Neural progenitor cell (in vitro differentiated cells): Measurements from ENCODE around the gene APLN. TPM values are rescaled to one million over a fixed set of nuclear protein-coding genes. Genes with fewer than 3 reads are reported as not detected.

Source experiments
- DNase-seq: peaks from one replicate; pipeline ENCODE4 v3.0.0-alpha.2; 2016; ENCODE audit warnings: low spot score
- H2AFZ ChIP-seq: fragments of 200-600 bp; sonication (generic); replicated peaks from 2 replicates; pipeline ENCODE4 v1.6.1; 2016; ENCODE audit warnings: antibody characterized with exemption
- H3F3A ChIP-seq: fragments of 200-600 bp; sonication (generic); 2 replicates; pipeline ENCODE4 v1.6.1; 2016; ENCODE audit warnings: antibody characterized with exemption, low read depth
- H3K27ac ChIP-seq: fragments of 200-600 bp; sonication (generic); 2 replicates; pipeline ENCODE4 v1.5.1; 2016; ENCODE audit warnings: mild to moderate bottlenecking
- H3K27me3 ChIP-seq: fragments of 200-600 bp; sonication (generic); 2 replicates; pipeline ENCODE4 v1.6.1; 2016; ENCODE audit warnings: mild to moderate bottlenecking, moderate library complexity
- H3K36me3 ChIP-seq: fragments of 200-600 bp; sonication (generic); 2 replicates; pipeline ENCODE4 v1.5.1; 2016
- H3K4me1 ChIP-seq: fragments of 200-600 bp; sonication (generic); 2 replicates; pipeline ENCODE4 v1.6.1; 2016; ENCODE audit warnings: mixed run types
- H3K4me2 ChIP-seq: fragments of 200-600 bp; sonication (generic); 2 replicates; pipeline ENCODE4 v1.6.1; 2016
- H3K4me3 ChIP-seq: fragments of 200-600 bp; sonication (generic); 2 replicates; pipeline ENCODE4 v1.5.1; 2016
- H3K79me2 ChIP-seq: fragments of 200-600 bp; sonication (generic); 2 replicates; pipeline ENCODE4 v1.6.1; 2016; ENCODE audit warnings: low read depth
- H3K9ac ChIP-seq: fragments of 200-600 bp; sonication (generic); 2 replicates; pipeline ENCODE4 v1.6.1; 2016
- H3K9me3 ChIP-seq: fragments of 200-600 bp; sonication (generic); 2 replicates; pipeline ENCODE4 v1.5.1; 2016; ENCODE audit warnings: low read depth
- H4K20me1 ChIP-seq: fragments of 200-600 bp; sonication (generic); 2 replicates; pipeline ENCODE4 v1.6.1; 2016; ENCODE audit warnings: low read depth
- H3K27ac Mint-ChIP-seq: 3 replicates; pipeline ENCODE4 v1.8.0; 2021; ENCODE audit warnings: mixed read lengths
- H3K27me3 Mint-ChIP-seq: 2 replicates; pipeline ENCODE4 v1.8.0; 2022; ENCODE audit warnings: low read depth, mild to moderate bottlenecking, inconsistent platforms, moderate library complexity, mixed read lengths; ENCODE audit not compliant: insufficient read depth
- H3K36me3 Mint-ChIP-seq: 3 replicates; pipeline ENCODE4 v1.8.0; 2021; ENCODE audit warnings: mixed read lengths
- H3K4me1 Mint-ChIP-seq: 3 replicates; pipeline ENCODE4 v1.8.0; 2021; ENCODE audit warnings: mixed read lengths
- H3K4me3 Mint-ChIP-seq: 3 replicates; pipeline ENCODE4 v1.8.0; 2021; ENCODE audit warnings: mild to moderate bottlenecking, moderate library complexity, mixed read lengths
- H3K9me3 Mint-ChIP-seq: 3 replicates; pipeline ENCODE4 v1.8.0; 2020; ENCODE audit warnings: mixed read lengths
- EZH2 ChIP-seq: fragments of 200-600 bp; sonication (generic); IDR thresholded peaks from 2 replicates; pipeline ENCODE4 v1.6.1; 2017; ENCODE audit warnings: antibody characterized with exemption, mild to moderate bottlenecking, moderate library complexity
- EZH2phosphoT487 ChIP-seq: fragments of 200-600 bp; sonication (generic); IDR thresholded peaks from 2 replicates; pipeline ENCODE4 v1.6.1; 2017; ENCODE audit warnings: antibody characterized with exemption
- total RNA-seq: library from RNA; depleted of rRNA; stranded (reverse); fragments of >200 nt; gene quantifications from 2 replicates; pipeline ENCODE4 v1.2.3, GENCODE V29; 2015; ENCODE audit warnings: low replicate concordance
- TF ChIP-seq, protein P1 (sequence below): fragments of 200-600 bp; sonication (generic); IDR thresholded peaks from 2 replicates; pipeline ENCODE4 v1.5.1; 2017; ENCODE audit warnings: antibody characterized with exemption, mild to moderate bottlenecking

Gene APLN
- total RNA-seq, 1 donor from 2014 or later: 0.22 TPM

GRCh38 chrX:129641469-129641868 lies 13.3 kb downstream of the APLN start:
- no peaks in the 10 kb centered on the region for H3K36me3 ChIP-seq
- H3K9ac ChIP-seq: no peak overlapping the region
- H3K4me2 ChIP-seq: no peak overlapping the region
- Mint-ChIP-seq H3K4me1 (peaks cover 28% of the 10 kb centered on the region), H3K27ac (no peak overlapping the region), H3K27me3 (peaks cover 7% of the 10 kb centered on the region), H3K4me3 (no peak overlapping the region), H3K36me3 (no peaks in the 10 kb centered on the region), H3K9me3 (peaks cover 12% of the 10 kb centered on the region)
- no peak overlapping the region for H3K4me3 ChIP-seq
- H3K79me2 ChIP-seq: no peaks in the 10 kb centered on the region
- no peak for DNase-seq
- no peaks in the 10 kb centered on the region for H3K9me3 ChIP-seq
- TF ChIP-seq EZH2phosphoT487 (no peak), EZH2 (no peak)
- TF ChIP-seq, protein P1, sequence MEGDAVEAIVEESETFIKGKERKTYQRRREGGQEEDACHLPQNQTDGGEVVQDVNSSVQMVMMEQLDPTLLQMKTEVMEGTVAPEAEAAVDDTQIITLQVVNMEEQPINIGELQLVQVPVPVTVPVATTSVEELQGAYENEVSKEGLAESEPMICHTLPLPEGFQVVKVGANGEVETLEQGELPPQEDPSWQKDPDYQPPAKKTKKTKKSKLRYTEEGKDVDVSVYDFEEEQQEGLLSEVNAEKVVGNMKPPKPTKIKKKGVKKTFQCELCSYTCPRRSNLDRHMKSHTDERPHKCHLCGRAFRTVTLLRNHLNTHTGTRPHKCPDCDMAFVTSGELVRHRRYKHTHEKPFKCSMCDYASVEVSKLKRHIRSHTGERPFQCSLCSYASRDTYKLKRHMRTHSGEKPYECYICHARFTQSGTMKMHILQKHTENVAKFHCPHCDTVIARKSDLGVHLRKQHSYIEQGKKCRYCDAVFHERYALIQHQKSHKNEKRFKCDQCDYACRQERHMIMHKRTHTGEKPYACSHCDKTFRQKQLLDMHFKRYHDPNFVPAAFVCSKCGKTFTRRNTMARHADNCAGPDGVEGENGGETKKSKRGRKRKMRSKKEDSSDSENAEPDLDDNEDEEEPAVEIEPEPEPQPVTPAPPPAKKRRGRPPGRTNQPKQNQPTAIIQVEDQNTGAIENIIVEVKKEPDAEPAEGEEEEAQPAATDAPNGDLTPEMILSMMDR: no peak
- no peaks in the 10 kb centered on the region for H3F3A ChIP-seq
- H3K27me3 ChIP-seq: no peaks in the 10 kb centered on the region
- no peaks in the 10 kb centered on the region for H3K4me1 ChIP-seq
- H2AFZ ChIP-seq: no peak overlapping the region
- H4K20me1 ChIP-seq: no peaks in the 10 kb centered on the region
- H3K27ac ChIP-seq: no peak overlapping the region

DNA sequence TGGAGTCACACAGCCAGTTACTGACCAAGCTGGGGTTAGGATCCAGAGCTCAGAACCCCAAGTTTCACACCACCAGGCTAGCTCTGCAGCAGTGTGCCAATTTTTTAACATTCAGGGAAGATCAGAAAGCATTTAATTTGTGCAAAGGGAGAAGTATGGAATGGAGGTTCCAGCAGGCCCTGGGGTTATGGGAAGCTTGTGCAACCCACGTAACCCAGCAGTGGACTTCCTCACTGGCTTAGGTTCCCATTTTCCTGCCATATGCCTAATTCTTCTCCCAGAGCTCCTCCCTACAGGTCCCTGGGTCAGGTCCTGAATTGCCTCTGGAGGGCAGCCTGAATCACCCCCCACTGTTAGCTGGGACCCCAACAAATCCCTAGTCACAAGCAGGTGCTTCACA lies 14.0 kb downstream of the APLN start:
- Mint-ChIP-seq H3K9me3 (peaks cover 12% of the 10 kb centered on the region), H3K27me3 (peaks cover 7% of the 10 kb centered on the region), H3K36me3 (no peaks in the 10 kb centered on the region), H3K4me3 (no peak overlapping the region), H3K27ac (no peak overlapping the region), H3K4me1 (peaks cover 35% of the 10 kb centered on the region)
- no peaks in the 10 kb centered on the region for H4K20me1 ChIP-seq
- no peaks in the 10 kb centered on the region for H3K79me2 ChIP-seq
- H3F3A ChIP-seq: no peaks in the 10 kb centered on the region
- H3K4me3 ChIP-seq: no peak overlapping the region
- TF ChIP-seq, protein P1: no peak
- TF ChIP-seq EZH2 (no peak), EZH2phosphoT487 (no peak)
- no peak overlapping the region for H3K4me2 ChIP-seq
- DNase-seq: no peak
- no peaks in the 10 kb centered on the region for H3K9me3 ChIP-seq
- no peak overlapping the region for H3K9ac ChIP-seq
- H3K27ac ChIP-seq: no peak overlapping the region
- no peaks in the 10 kb centered on the region for H3K4me1 ChIP-seq
- no peak overlapping the region for H2AFZ ChIP-seq
- no peaks in the 10 kb centered on the region for H3K36me3 ChIP-seq
- H3K27me3 ChIP-seq: no peaks in the 10 kb centered on the region

GRCh38 chrX:129638917-129639316 lies 15.8 kb downstream of the APLN start:
- Histone ChIP-seq H3K9ac (no peak overlapping the region), H4K20me1 (no peaks in the 10 kb centered on the region), H3K4me3 (no peak overlapping the region), H3K9me3 (no peaks in the 10 kb centered on the region), H3K36me3 (no peaks in the 10 kb centered on the region), H3K27ac (no peak overlapping the region), H3F3A (no peaks in the 10 kb centered on the region), H3K4me2 (no peak overlapping the region), H3K27me3 (no peaks in the 10 kb centered on the region), H3K79me2 (no peaks in the 10 kb centered on the region), H3K4me1 (no peaks in the 10 kb centered on the region), H2AFZ (no peak overlapping the region)
- no peak for TF ChIP-seq EZH2phosphoT487
- no peak for TF ChIP-seq EZH2
- TF ChIP-seq, protein P1: no peak
- Mint-ChIP-seq H3K27ac (peak overlapping the region; percentile 81), H3K27me3 (peaks cover 7% of the 10 kb centered on the region), H3K9me3 (peaks cover 12% of the 10 kb centered on the region), H3K4me3 (no peak overlapping the region), H3K36me3 (no peaks in the 10 kb centered on the region), H3K4me1 (peaks cover 53% of the 10 kb centered on the region)
- DNase-seq: no peak
